ENCODE results near the gene PRSS33. TPM values are rescaled to one million over a fixed set of nuclear protein-coding genes. Genes with fewer than 3 reads are reported as not detected.

The PRSS33 gene
- total RNA-seq, 1 donor, result not detected

- TF ChIP-seq CTCF (IDR thresholded peaks at IDR 0.05; ENCODE audit: insufficient read depth, low read depth, low read length), result no peak
- DNase-seq (ENCODE audit: low read depth), result no peak
- peak overlapping the region; percentile 74 for H3K4me3 ChIP-seq (ENCODE audit: low read depth, low read length)
These were observed 33.7 kb downstream of the PRSS33 start for GRCh38 chr16:2753733-2754020.

- no peak for TF ChIP-seq CTCF (IDR thresholded peaks at IDR 0.05; ENCODE audit: insufficient read depth, low read depth, low read length)
- DNase-seq (ENCODE audit: low read depth), result peak; percentile 79
- H3K4me3 ChIP-seq (ENCODE audit: low read depth, low read length), result peak overlapping the region; percentile 74
These were observed 34.3 kb downstream of the PRSS33 start for GRCh38 chr16:2752850-2753732.

- H3K4me3 ChIP-seq (ENCODE audit: low read depth, low read length), result peak within 1 kb of the TSS; percentile 74
- no peak for TF ChIP-seq CTCF (IDR thresholded peaks at IDR 0.05; ENCODE audit: insufficient read depth, low read depth, low read length)
- DNase-seq (ENCODE audit: low read depth), result peak; percentile 97
These were observed 35.1 kb downstream of the PRSS33 start, which contains the start of gene SRRM2 for GRCh38 chr16:2752035-2752849. Gene SRRM2, plus strand, starts transcription at chr16:2752638. Its CDS starts 3,727 bp downstream, at chr16:2756365.

GRCh38 chr16:2751577-2752034 lies 35.8 kb downstream of the PRSS33 start:
- TF ChIP-seq CTCF (IDR thresholded peaks at IDR 0.05; ENCODE audit: insufficient read depth, low read depth, low read length), result no peak
- peak overlapping the region; percentile 74 for H3K4me3 ChIP-seq (ENCODE audit: low read depth, low read length)
- DNase-seq (ENCODE audit: low read depth), result no peak

GRCh38 chr16:2749936-2750335 lies 37.4 kb downstream of the PRSS33 start:
- DNase-seq (ENCODE audit: low read depth), result no peak

GRCh38 chr16:2749476-2749875 lies 37.9 kb downstream of the PRSS33 start:
- H3K4me3 ChIP-seq (ENCODE audit: low read depth, low read length), result no peak overlapping the region
- no peak for DNase-seq (ENCODE audit: low read depth)
- no peak for TF ChIP-seq CTCF (IDR thresholded peaks at IDR 0.05; ENCODE audit: insufficient read depth, low read depth, low read length)

More at GRCh38 chr16:2749936-2750335, 37.4 kb downstream of the PRSS33 start:
- no peak overlapping the region for H3K4me3 ChIP-seq (ENCODE audit: low read depth, low read length)
- TF ChIP-seq CTCF (IDR thresholded peaks at IDR 0.05; ENCODE audit: insufficient read depth, low read depth, low read length), result no peak
